GM23338 (cell line): ENCODE measurements around the gene CEP72. TPM values are rescaled to one million over a fixed set of nuclear protein-coding genes. Genes with fewer than 3 reads are reported as not detected.

Experiments
- ATAC-seq: fragments of 200-7000 bp; cut with Tn5 transposase; 3 replicates; pipeline ENCODE4 v1.9.1; 2020
- DNase-seq: peaks from one replicate; pipeline ENCODE4 v3.0.0-alpha.2; 2015; ENCODE audit warnings: low spot score
- H2AFZ ChIP-seq: fragments of 200-600 bp; sonication (generic); 2 replicates; pipeline ENCODE4 v1.8.0; 2016; ENCODE audit warnings: antibody characterized with exemption, mild to moderate bottlenecking, moderate library complexity
- H3F3A ChIP-seq: fragments of 200-600 bp; sonication (generic); replicated peaks from 2 replicates; pipeline ENCODE4 v1.8.0; 2017; ENCODE audit warnings: antibody characterized with exemption, mixed run types, low read depth
- H3K27ac ChIP-seq: fragments of 200-600 bp; sonication (generic); 2 replicates; pipeline ENCODE4 v1.6.1; 2016; ENCODE audit warnings: low read depth
- H3K27me3 ChIP-seq: fragments of 200-600 bp; sonication (generic); 2 replicates; pipeline ENCODE4 v1.8.0; 2016; ENCODE audit warnings: mild to moderate bottlenecking, mixed run types, moderate library complexity; ENCODE audit not compliant: insufficient read depth
- H3K36me3 ChIP-seq: fragments of 200-600 bp; sonication (generic); 2 replicates; pipeline ENCODE4 v1.8.0; 2016; ENCODE audit warnings: mild to moderate bottlenecking; ENCODE audit not compliant: insufficient read depth
- H3K4me1 ChIP-seq: fragments of 200-600 bp; sonication (generic); 2 replicates; pipeline ENCODE4 v1.8.0; 2016; ENCODE audit warnings: mild to moderate bottlenecking, moderate library complexity; ENCODE audit not compliant: insufficient read depth
- H3K4me2 ChIP-seq: fragments of 200-600 bp; sonication (generic); 2 replicates; pipeline ENCODE4 v1.7.1; 2017; ENCODE audit warnings: mixed run types
- H3K4me3 ChIP-seq: fragments of 200-600 bp; sonication (generic); 2 replicates; pipeline ENCODE4 v1.6.1; 2016; ENCODE audit warnings: mixed run types
- H3K79me2 ChIP-seq: fragments of 200-600 bp; sonication (generic); replicated peaks from 2 replicates; pipeline ENCODE4 v1.8.0; 2017; ENCODE audit warnings: mild to moderate bottlenecking; ENCODE audit not compliant: insufficient read depth
- H3K9me2 ChIP-seq: fragments of 200-600 bp; sonication (generic); 2 replicates; pipeline ENCODE4 v1.8.0; 2017; ENCODE audit not compliant: insufficient read depth
- H4K20me1 ChIP-seq: fragments of 200-600 bp; sonication (generic); replicated peaks from 2 replicates; pipeline ENCODE4 v1.8.0; 2017; ENCODE audit warnings: mild to moderate bottlenecking; ENCODE audit not compliant: insufficient read depth
- H3K27ac Mint-ChIP-seq: 2 replicates; pipeline ENCODE4 v1.8.0; 2020; ENCODE audit warnings: inconsistent platforms, mild to moderate bottlenecking, moderate library complexity, mixed read lengths
- H3K27me3 Mint-ChIP-seq: 3 replicates; pipeline ENCODE4 v1.8.0; 2022; ENCODE audit warnings: low read depth, mild to moderate bottlenecking, moderate library complexity, mixed read lengths, inconsistent platforms; ENCODE audit not compliant: insufficient read depth, poor library complexity
- H3K36me3 Mint-ChIP-seq: 3 replicates; pipeline ENCODE4 v1.8.0; 2021; ENCODE audit warnings: low read depth, mild to moderate bottlenecking, inconsistent platforms, moderate library complexity, mixed read lengths
- H3K4me1 Mint-ChIP-seq: 3 replicates; pipeline ENCODE4 v1.8.0; 2020; ENCODE audit warnings: mild to moderate bottlenecking, inconsistent platforms, mixed read lengths
- H3K4me3 Mint-ChIP-seq: 3 replicates; pipeline ENCODE4 v1.8.0; 2021; ENCODE audit warnings: moderate library complexity, mild to moderate bottlenecking, inconsistent platforms, mixed read lengths
- H3K9me3 Mint-ChIP-seq: 3 replicates; pipeline ENCODE4 v1.8.0; 2020; ENCODE audit warnings: moderate library complexity, mild to moderate bottlenecking, inconsistent platforms, mixed read lengths
- ETS1 ChIP-seq: IDR thresholded peaks from 2 replicates; pipeline ENCODE4 v1.6.1; 2016; ENCODE audit warnings: antibody characterized with exemption
- EZH2phosphoT487 ChIP-seq: fragments of 200-600 bp; sonication (generic); IDR thresholded peaks from one replicate; pipeline ENCODE4 v1.8.1; 2018; ENCODE audit warnings: antibody characterized with exemption; ENCODE audit not compliant: unreplicated experiment
- REST ChIP-seq: IDR thresholded peaks from one replicate; pipeline ENCODE4 v1.6.1; 2018; ENCODE audit warnings: antibody characterized with exemption; ENCODE audit not compliant: unreplicated experiment
- ZNF114 ChIP-seq: fragments of 250-450 bp; sonication (Bioruptor Pico); IDR thresholded peaks from 2 replicates; pipeline ENCODE4 v1.5.0; 2020; ENCODE audit warnings: mild to moderate bottlenecking, moderate library complexity
- ZNF462 ChIP-seq: fragments of 250-450 bp; sonication (Bioruptor Pico); IDR thresholded peaks from 2 replicates; pipeline ENCODE4 v1.5.0; 2020; ENCODE audit warnings: mild to moderate bottlenecking, moderate library complexity
- polyA plus RNA-seq: library from polyadenylated mRNA; unstranded; fragments of >200 nt; fragmentation: Nextera tagmentation; extraction: Ambion mirVana; gene quantifications from 2 replicates; pipeline ENCODE4 v1.2.1, GENCODE V29; 2016
- total RNA-seq: library from RNA; depleted of rRNA; stranded (reverse); fragments of >200 nt; shearing (Covaris generic); gene quantifications from 2 replicates; pipeline ENCODE4 v1.2.3, GENCODE V29; 2014
- TF ChIP-seq, protein P1 (sequence below), 2 experiments: fragments of 200-600 bp in 1 of 2; sonication (generic) in 1 of 2; conservative IDR thresholded peaks; 2 replicates each; pipeline versions ENCODE4 v1.5.1 to v1.6.1; 2016 to 2017; ENCODE audit warnings: antibody characterized with exemption in 2 of 2, low read depth in 2 of 2, mild to moderate bottlenecking in 2 of 2, moderate library complexity in 1 of 2

The CEP72 gene
- total and polyA plus RNA-seq, 2 experiments from 2014 or later: 15.5 to 27.1 TPM

- H2AFZ ChIP-seq: no peak overlapping the region
- no peak overlapping the region for H3K27ac ChIP-seq
- no peaks in the 10 kb centered on the region for H3K4me1 ChIP-seq
- peak; percentile 16 for ATAC-seq
- H3K27me3 ChIP-seq: no peaks in the 10 kb centered on the region
- no peak overlapping the region for H3K4me3 ChIP-seq
- Mint-ChIP-seq H3K36me3 (peaks cover 19% of the 10 kb centered on the region), H3K4me3 (no peak overlapping the region), H3K27me3 (peaks cover 7% of the 10 kb centered on the region), H3K9me3 (no peaks in the 10 kb centered on the region), H3K27ac (no peak overlapping the region), H3K4me1 (no peaks in the 10 kb centered on the region; the same call in 2 of the 3 replicates)
- H3K36me3 ChIP-seq: no peaks in the 10 kb centered on the region
- TF ChIP-seq EZH2phosphoT487: no peak
- no peak for TF ChIP-seq ZNF114 (CRISPR knock-in tag)
- no peaks in the 10 kb centered on the region for H3K9me2 ChIP-seq
- H4K20me1 ChIP-seq: peaks cover 3% of the 10 kb centered on the region
- no peaks in the 10 kb centered on the region for H3F3A ChIP-seq
- no peak for DNase-seq
- H3K79me2 ChIP-seq: no peaks in the 10 kb centered on the region
- no peak overlapping the region for H3K4me2 ChIP-seq
Measured at GRCh38 chr5:665956-666711, 54.0 kb downstream of the CEP72 start.

- Histone ChIP-seq H3K27ac (no peak overlapping the region), H2AFZ (no peak overlapping the region), H3F3A (no peaks in the 10 kb centered on the region), H3K4me1 (no peaks in the 10 kb centered on the region), H3K36me3 (no peaks in the 10 kb centered on the region), H3K79me2 (no peaks in the 10 kb centered on the region), H3K4me2 (no peak overlapping the region), H3K4me3 (no peak overlapping the region), H3K27me3 (no peaks in the 10 kb centered on the region), H3K9me2 (no peaks in the 10 kb centered on the region), H4K20me1 (peaks cover 5% of the 10 kb centered on the region)
- Mint-ChIP-seq H3K36me3 (peaks cover 14% of the 10 kb centered on the region), H3K4me1 (no peaks in the 10 kb centered on the region; the same call in 2 of the 3 replicates), H3K27ac (no peak overlapping the region), H3K9me3 (no peaks in the 10 kb centered on the region), H3K4me3 (no peak overlapping the region; the same call in 2 of the 3 replicates), H3K27me3 (peaks cover 7% of the 10 kb centered on the region)
- no peak for ATAC-seq
- DNase-seq: no peak
- TF ChIP-seq REST (no peak), ZNF462 (CRISPR knock-in tag) (no peak), EZH2phosphoT487 (no peak), ZNF114 (CRISPR knock-in tag) (no peak), ETS1 (no peak)
- TF ChIP-seq, protein P1, sequence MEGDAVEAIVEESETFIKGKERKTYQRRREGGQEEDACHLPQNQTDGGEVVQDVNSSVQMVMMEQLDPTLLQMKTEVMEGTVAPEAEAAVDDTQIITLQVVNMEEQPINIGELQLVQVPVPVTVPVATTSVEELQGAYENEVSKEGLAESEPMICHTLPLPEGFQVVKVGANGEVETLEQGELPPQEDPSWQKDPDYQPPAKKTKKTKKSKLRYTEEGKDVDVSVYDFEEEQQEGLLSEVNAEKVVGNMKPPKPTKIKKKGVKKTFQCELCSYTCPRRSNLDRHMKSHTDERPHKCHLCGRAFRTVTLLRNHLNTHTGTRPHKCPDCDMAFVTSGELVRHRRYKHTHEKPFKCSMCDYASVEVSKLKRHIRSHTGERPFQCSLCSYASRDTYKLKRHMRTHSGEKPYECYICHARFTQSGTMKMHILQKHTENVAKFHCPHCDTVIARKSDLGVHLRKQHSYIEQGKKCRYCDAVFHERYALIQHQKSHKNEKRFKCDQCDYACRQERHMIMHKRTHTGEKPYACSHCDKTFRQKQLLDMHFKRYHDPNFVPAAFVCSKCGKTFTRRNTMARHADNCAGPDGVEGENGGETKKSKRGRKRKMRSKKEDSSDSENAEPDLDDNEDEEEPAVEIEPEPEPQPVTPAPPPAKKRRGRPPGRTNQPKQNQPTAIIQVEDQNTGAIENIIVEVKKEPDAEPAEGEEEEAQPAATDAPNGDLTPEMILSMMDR (conservative IDR thresholded peaks at IDR 0.05; ENCODE audit: low read depth in 2 of 2): no peak
Measured at GRCh38 chr5:666816-667498, 54.8 kb downstream of the CEP72 start.
